ENCODE results near the gene ERCC2.
A peak's percentile ranks its signal among the peaks of the same experiment; 100 is the strongest.
"Not testable (repeated sequence)": the region's sequence is repeated elsewhere in the genome, so short reads cannot be mapped to it uniquely, and the experiment has no call there.

Gene ERCC2

GRCh38 chr19:45333609-45334303 is 36.6 kb downstream of the ERCC2 start:
- no peak for DNase-seq (ENCODE audit: low spot score)

- no peak for DNase-seq (ENCODE audit: low spot score)
Observed at GRCh38 chr19:45331411-45331810, 39.0 kb downstream of the ERCC2 start.

- DNase-seq (ENCODE audit: low spot score): no peak
Observed at GRCh38 chr19:45327404-45328143, 42.8 kb downstream of the ERCC2 start.

- DNase-seq (ENCODE audit: low spot score): no peak
Observed at GRCh38 chr19:45324349-45324907, 45.9 kb downstream of the ERCC2 start.

GRCh38 chr19:45323671-45324081 is 46.7 kb downstream of the ERCC2 start:
- no peak for DNase-seq (ENCODE audit: low spot score)

- no peak for DNase-seq (ENCODE audit: low spot score)
Observed at GRCh38 chr19:45322744-45323281, 47.6 kb downstream of the ERCC2 start, which contains the start of gene CKM. CKM (minus strand) TSS chr19:45322875; CDS start chr19:45319713, 3,162 bp downstream.

- no peak for DNase-seq (ENCODE audit: low spot score)
Observed at GRCh38 chr19:45322311-45322710, 48.1 kb downstream of the ERCC2 start.

- DNase-seq (ENCODE audit: low spot score): no peak
Observed at GRCh38 chr19:45321848-45322247, 48.5 kb downstream of the ERCC2 start.

GRCh38 chr19:45320997-45321775 is 49.2 kb downstream of the ERCC2 start:
- no peak for DNase-seq (ENCODE audit: low spot score)

GRCh38 chr19:45315304-45315703 is 55.1 kb downstream of the ERCC2 start:
- DNase-seq (ENCODE audit: low spot score): no peak

- no peak for DNase-seq (ENCODE audit: low spot score)
Observed at GRCh38 chr19:45314708-45315245, 55.6 kb downstream of the ERCC2 start.

GRCh38 chr19:45312285-45312684 is 58.1 kb downstream of the ERCC2 start:
- DNase-seq (ENCODE audit: low spot score): not testable (repeated sequence)

GRCh38 chr19:45311621-45312020 is 58.8 kb downstream of the ERCC2 start:
- no peak for DNase-seq (ENCODE audit: low spot score)

GRCh38 chr19:45309322-45309721 is 61.1 kb downstream of the ERCC2 start:
- not testable (repeated sequence) for DNase-seq (ENCODE audit: low spot score)

- DNase-seq (ENCODE audit: low spot score): no peak
Observed at GRCh38 chr19:45307361-45307760, 63.0 kb downstream of the ERCC2 start.

- no peak for DNase-seq (ENCODE audit: low spot score)
Observed at GRCh38 chr19:45306518-45307027, 63.8 kb downstream of the ERCC2 start.

- peak; percentile 59 for DNase-seq (ENCODE audit: low spot score)
Observed at GRCh38 chr19:45306040-45306439, 64.3 kb downstream of the ERCC2 start.

- DNase-seq (ENCODE audit: low spot score): no peak
Observed at GRCh38 chr19:45305421-45305820, 65.0 kb downstream of the ERCC2 start.

- DNase-seq (ENCODE audit: low spot score): no peak
Observed at GRCh38 chr19:45305007-45305406, 65.4 kb downstream of the ERCC2 start.

GRCh38 chr19:45304141-45304926 is 66.0 kb downstream of the ERCC2 start:
- DNase-seq (ENCODE audit: low spot score): no peak

Measured in AG08396 (cell line).